H1 (cell line): ENCODE measurements around the gene ZNF75A. TPM values are rescaled to one million over a fixed set of nuclear protein-coding genes. Genes with fewer than 3 reads are reported as not detected.

Experiments
- CTCF ChIA-PET: fragments of 300-600 bp; sonication (Branson Sonifier 250); formaldehyde crosslinking; loops from one replicate; lab custom pipeline; 2021; ENCODE audit not compliant: partially characterized antibody; lab: Charles Lee
- POLR2A ChIA-PET: fragments of 300-600 bp; sonication (Branson Sonifier 250); formaldehyde crosslinking; loops from one replicate; lab custom pipeline; 2021; ENCODE audit warnings: inconsistent platforms; ENCODE audit not compliant: partially characterized antibody; lab: Charles Lee
- DNase-seq, 2 experiments: peaks; one replicate each; pipeline versions ENCODE4 v3.0.0 to v3.0.0-alpha.2; 2010 to 2022; ENCODE audit warnings: low spot score in 2 of 2, low read depth in 1 of 2, mixed read lengths in 1 of 2
- FAIRE-seq: peaks from 2 replicates; lab custom pipeline; 2011; peaks lifted over from hg19 to GRCh38; lab: Jason Lieb, UNC
- H2AFZ ChIP-seq: 2 replicates; pipeline ENCODE4 v1.8.1; 2012; ENCODE audit warnings: low read length, inconsistent platforms
- H2AK5ac ChIP-seq: 2 replicates; pipeline ENCODE4 v1.6.1; 2013; ENCODE audit warnings: low read depth, low read length
- H2BK120ac ChIP-seq: replicated peaks from 2 replicates; pipeline ENCODE3; 2013; ENCODE audit warnings: low read depth, low read length, inconsistent platforms
- H2BK12ac ChIP-seq: 2 replicates; pipeline ENCODE4 v1.6.1; 2013; ENCODE audit warnings: low read depth, low read length
- H2BK15ac ChIP-seq: 2 replicates; pipeline ENCODE4 v1.6.1; 2013; ENCODE audit warnings: low read length
- H2BK20ac ChIP-seq: 2 replicates; pipeline ENCODE4 v1.6.1; 2013; ENCODE audit warnings: low read length
- H2BK5ac ChIP-seq: 2 replicates; pipeline ENCODE4 v1.6.1; 2013; ENCODE audit warnings: low read depth, low read length
- H3K14ac ChIP-seq: 2 replicates; pipeline ENCODE4 v1.6.1; 2013; ENCODE audit warnings: inconsistent platforms; ENCODE audit not compliant: insufficient read length
- H3K18ac ChIP-seq: 2 replicates; pipeline ENCODE4 v1.6.1; 2013; ENCODE audit warnings: low read length; ENCODE audit errors: extremely low read depth
- H3K23ac ChIP-seq: 2 replicates; pipeline ENCODE4 v1.6.1; 2013; ENCODE audit warnings: inconsistent platforms; ENCODE audit not compliant: insufficient read length
- H3K23me2 ChIP-seq: 2 replicates; pipeline ENCODE4 v1.6.1; 2013; ENCODE audit warnings: low read depth, low read length
- H3K27ac ChIP-seq: 2 replicates; pipeline ENCODE4 v1.6.1; 2011; ENCODE audit warnings: low read depth, low read length, inconsistent platforms
- H3K27me3 ChIP-seq, 4 experiments: replicated peaks in 1 of 4; 1 replicate in 1 of 4; 2 replicates in 3 of 4; pipeline versions ENCODE4 v1.6.1 to v1.8.1; 2011 to 2013; ENCODE audit warnings: low read length in 3 of 4, mild to moderate bottlenecking in 3 of 4, inconsistent platforms in 2 of 4, mixed read lengths in 2 of 4, moderate library complexity in 1 of 4; ENCODE audit not compliant: control insufficient read depth in 3 of 4, insufficient read depth in 3 of 4; ENCODE audit errors: extremely low read depth in 1 of 4
- H3K36me3 ChIP-seq, 4 experiments: 2 replicates each; pipeline versions ENCODE4 v1.6.1 to v1.8.1; 2011 to 2013; ENCODE audit warnings: mild to moderate bottlenecking in 4 of 4, low read length in 3 of 4, moderate library complexity in 2 of 4, control low read depth in 1 of 4, inconsistent platforms in 1 of 4; ENCODE audit not compliant: insufficient read depth in 4 of 4, control insufficient read depth in 2 of 4
- H3K4ac ChIP-seq: replicated peaks from 2 replicates; pipeline ENCODE3; 2013; ENCODE audit warnings: low read length, low read depth, mixed read lengths, inconsistent platforms; ENCODE audit not compliant: insufficient read length
- H3K4me1 ChIP-seq, 4 experiments: replicated peaks in 1 of 4; 1 replicate in 1 of 4; 2 replicates in 3 of 4; pipeline versions ENCODE4 v1.6.1 to v1.8.1; 2011 to 2013; ENCODE audit warnings: low read length in 3 of 4, inconsistent platforms in 2 of 4, mixed read lengths in 1 of 4; ENCODE audit not compliant: insufficient read depth in 4 of 4, control insufficient read depth in 3 of 4
- H3K4me2 ChIP-seq, 2 experiments: 2 replicates each; pipeline versions ENCODE4 v1.6.1 to v1.8.1; 2011 to 2013; ENCODE audit warnings: low read depth in 2 of 2, low read length in 2 of 2, control low read depth in 1 of 2, inconsistent platforms in 1 of 2, mild to moderate bottlenecking in 1 of 2; ENCODE audit not compliant: insufficient read depth in 1 of 2
- H3K4me3 ChIP-seq, 4 experiments: fragments of 200-600, 300-600 bp in 1 of 4; sonication (generic), shearing (Covaris generic), sonication (Bioruptor Twin) in 1 of 4; 2 replicates each; pipeline versions ENCODE4 v1.5.1 to v1.8.1; 2011 to 2016; ENCODE audit warnings: low read length in 4 of 4, low read depth in 3 of 4, control low read depth in 2 of 4, inconsistent platforms in 2 of 4, mild to moderate bottlenecking in 2 of 4, mixed read lengths in 1 of 4, moderate library complexity in 1 of 4; ENCODE audit not compliant: insufficient read depth in 2 of 4; ENCODE audit errors: extremely low read depth in 1 of 4
- H3K56ac ChIP-seq: replicated peaks from 2 replicates; pipeline ENCODE3; 2013; ENCODE audit warnings: low read depth, mild to moderate bottlenecking, mixed read lengths, low read length, inconsistent platforms; ENCODE audit not compliant: insufficient read length
- H3K79me1 ChIP-seq: 2 replicates; pipeline ENCODE4 v1.6.1; 2013; ENCODE audit warnings: low read depth, low read length, control low read depth
- H3K79me2 ChIP-seq, 2 experiments: 2 replicates each; pipeline versions ENCODE4 v1.6.1 to v1.8.1; 2012 to 2013; ENCODE audit warnings: low read length in 2 of 2, mild to moderate bottlenecking in 2 of 2, inconsistent platforms in 1 of 2; ENCODE audit not compliant: insufficient read depth in 2 of 2, control insufficient read depth in 1 of 2
- H3K9ac ChIP-seq, 4 experiments: replicated peaks in 1 of 4; 1 replicate in 1 of 4; 2 replicates in 3 of 4; pipeline versions ENCODE4 v1.6.1 to v1.8.1; 2011 to 2013; ENCODE audit warnings: low read depth in 3 of 4, low read length in 3 of 4, control low read depth in 2 of 4, mild to moderate bottlenecking in 2 of 4, moderate library complexity in 2 of 4, inconsistent platforms in 1 of 4; ENCODE audit errors: extremely low read depth in 1 of 4
- H3K9me3 ChIP-seq, 2 experiments: 2 replicates each; pipeline versions ENCODE4 v1.6.1 to v1.8.1; 2012 to 2013; ENCODE audit warnings: mild to moderate bottlenecking in 2 of 2, moderate library complexity in 2 of 2, control low read depth in 1 of 2, inconsistent platforms in 1 of 2, low read depth in 1 of 2, low read length in 1 of 2, mixed read lengths in 1 of 2; ENCODE audit not compliant: insufficient read depth in 2 of 2
- H4K20me1 ChIP-seq, 2 experiments: replicated peaks in 1 of 2; 2 replicates each; pipeline versions ENCODE3 to v1.8.1; 2011 to 2013; ENCODE audit warnings: inconsistent platforms in 2 of 2, low read length in 2 of 2, mild to moderate bottlenecking in 1 of 2; ENCODE audit not compliant: insufficient read depth in 2 of 2, control insufficient read depth in 1 of 2
- H4K5ac ChIP-seq: 2 replicates; pipeline ENCODE4 v1.6.1; 2013; ENCODE audit warnings: low read length, low read depth, mixed read lengths, inconsistent platforms; ENCODE audit not compliant: insufficient read length
- H4K8ac ChIP-seq: 2 replicates; pipeline ENCODE4 v1.8.0; 2013; ENCODE audit warnings: mild to moderate bottlenecking, moderate library complexity, low read length, inconsistent platforms; ENCODE audit not compliant: insufficient read depth; ENCODE audit errors: extremely low read depth
- H4K91ac ChIP-seq: replicated peaks from 2 replicates; pipeline ENCODE3; 2013; ENCODE audit warnings: low read length, mixed read lengths, inconsistent platforms; ENCODE audit not compliant: insufficient read length
- BCL11A ChIP-seq, 2 experiments: IDR thresholded peaks; one replicate each; pipeline ENCODE4 v1.6.1; 2011; ENCODE audit warnings: low read depth in 2 of 2, low read length in 2 of 2, mild to moderate bottlenecking in 2 of 2
- CBX8 ChIP-seq: fragments of 300-800, 300-1000 bp; sonication (generic); IDR thresholded peaks from 2 replicates; pipeline ENCODE4 v1.7.1; 2016; ENCODE audit warnings: low read depth, low read length, borderline replicate concordance
- CEBPB ChIP-seq: IDR thresholded peaks from 2 replicates; pipeline ENCODE4 v1.6.1; 2012; ENCODE audit warnings: low read depth, low read length
- EP300 ChIP-seq, 2 experiments: IDR thresholded peaks; 1 replicate in 1 of 2; 2 replicates in 1 of 2; pipeline ENCODE4 v1.6.1; 2011 to 2012; ENCODE audit warnings: low read depth in 2 of 2, low read length in 2 of 2, mild to moderate bottlenecking in 2 of 2, borderline replicate concordance in 1 of 2, inconsistent platforms in 1 of 2, moderate library complexity in 1 of 2
- PHF8 ChIP-seq: fragments of 200-600 bp; sonication (generic); conservative IDR thresholded peaks from 2 replicates; pipeline ENCODE4 v1.7.1; 2012; ENCODE audit warnings: low read depth, mild to moderate bottlenecking, inconsistent platforms, low read length, moderate library complexity
- POU5F1 ChIP-seq: IDR thresholded peaks from 2 replicates; pipeline ENCODE4 v1.6.1; 2011; ENCODE audit warnings: low read depth, mild to moderate bottlenecking, low read length, moderate library complexity
- RAD21 ChIP-seq, 2 experiments: IDR thresholded peaks in 1 of 2; conservative IDR thresholded peaks in 1 of 2; 2 replicates each; pipeline ENCODE4 v1.6.1; 2011; ENCODE audit warnings: low read depth in 2 of 2, low read length in 2 of 2, improper control_type of control experiment in 1 of 2, inconsistent platforms in 1 of 2, mild to moderate bottlenecking in 1 of 2, moderate library complexity in 1 of 2
- RNF2 ChIP-seq: fragments of 200-900, 300-1000 bp; sonication (generic); IDR thresholded peaks from 2 replicates; pipeline ENCODE4 v1.7.1; 2016; ENCODE audit warnings: borderline replicate concordance, low read depth, mild to moderate bottlenecking, antibody characterized with exemption, low read length; ENCODE audit not compliant: poor library complexity, severe bottlenecking; ENCODE audit errors: missing control alignments
- SIN3A ChIP-seq, 2 experiments: IDR thresholded peaks in 1 of 2; conservative IDR thresholded peaks in 1 of 2; 2 replicates each; pipeline ENCODE4 v1.6.1; 2011 to 2012; ENCODE audit warnings: low read length in 2 of 2, improper control_type of control experiment in 1 of 2, low read depth in 1 of 2, mild to moderate bottlenecking in 1 of 2
- SP1 ChIP-seq: IDR thresholded peaks from 2 replicates; pipeline ENCODE4 v1.6.1; 2011; ENCODE audit warnings: low read depth, low read length
- SP4 ChIP-seq: IDR thresholded peaks from 2 replicates; pipeline ENCODE4 v1.6.1; 2012; ENCODE audit warnings: low read length, inconsistent platforms
- WGBS, 2 experiments: shearing (Covaris generic) in 1 of 2; methylation state at CpG; one replicate each; pipeline versions ENCODE4 v1.1.6 to v1.1.7; 2013 to 2015; ENCODE audit warnings: low lambda C conversion rate in 2 of 2, mixed read lengths in 2 of 2, inconsistent platforms in 1 of 2, low coverage in 1 of 2, missing lambda C conversion rate in 1 of 2; ENCODE audit not compliant: insufficient replicate concordance in 2 of 2, insufficient coverage in 1 of 2, insufficient read length in 1 of 2; ENCODE audit errors: extremely low coverage in 1 of 2, missing lambda C conversion rate in 1 of 2; 5-methylcytosine and 5-hydroxymethylcytosine counted together
- polyA plus RNA-seq, 7 experiments: library from polyadenylated mRNA; depleted of rRNA in 3 of 7; stranded (reverse) in 5 of 7; unstranded in 2 of 7; fragments of >200 nt in 5 of 7; fragments of 200-250 nt in 2 of 7; gene quantifications; 1 replicate in 5 of 7; 2 replicates in 1 of 7; 4 replicates in 1 of 7; pipeline versions ENCODE4 v1.2.1 to v1.2.3, GENCODE V29; 2011 to 2013; ENCODE audit warnings: missing spikeins in 2 of 7, mixed read lengths in 2 of 7
- total RNA-seq: library from RNA; stranded (reverse); fragmentation: NEBNext Ultra II Directional; extraction: Animal tissue kit (Norgen Biotek cat#: 25700); gene quantifications from 2 replicates; pipeline ENCODE4 v1.2.1, GENCODE V29; 2021

Gene ZNF75A
- total and polyA plus RNA-seq, 2 of the 8 experiments (the other 6 are each of a cell fraction or from before 2014, with no cell fraction given), result 9.3 to 30.0 TPM

- H3K4ac ChIP-seq, result no peak overlapping the region
- no peak overlapping the region for H3K9ac ChIP-seq
- H4K91ac ChIP-seq, result no peak overlapping the region
- H3K14ac ChIP-seq, result no peak overlapping the region
- H2AFZ ChIP-seq, result no peak overlapping the region
- H3K18ac ChIP-seq, result no peak overlapping the region
- POLR2A ChIA-PET, result interaction anchor here (0.6 kb wide), 1 partner anchor 11 kb away, joined by 3 read pairs; no protein-coding TSS in a partner anchor
- H4K5ac ChIP-seq, result no peak overlapping the region
- H3K4me1 ChIP-seq, result no peaks in the 10 kb centered on the region
- FAIRE-seq (no peak), DNase-seq (no peak)
- no peak overlapping the region for H2BK120ac ChIP-seq
- no peak overlapping the region for H2BK12ac ChIP-seq
- peaks cover 0 to 1% (median 0%) of the 10 kb centered on the region in 4 experiments; a peak in 2 of 7 replicates for H3K27me3 ChIP-seq
- CTCF ChIA-PET, result interaction anchor here (1.3 kb wide), 1 partner anchor 54 kb away, joined by 3 read pairs; no protein-coding TSS in a partner anchor
- no peak overlapping the region for H3K23ac ChIP-seq
- no peak overlapping the region for H3K4me3 ChIP-seq
- no peak overlapping the region for H2AK5ac ChIP-seq
- no peak overlapping the region for H3K56ac ChIP-seq
- no peak overlapping the region for H3K4me2 ChIP-seq
- no peak overlapping the region for H4K8ac ChIP-seq
- H3K79me1 ChIP-seq, result no peaks in the 10 kb centered on the region
- no peak overlapping the region for H2BK5ac ChIP-seq
- no peaks in the 10 kb centered on the region for H4K20me1 ChIP-seq
- H3K27ac ChIP-seq, result no peak overlapping the region
- no peaks in the 10 kb centered on the region for H3K79me2 ChIP-seq
- 59% methylated on average over 2 of the region's 2 CpGs; no CpG with 5 or more reads in 1 of the 2 experiments for WGBS, 2 experiments
- TF ChIP-seq CEBPB, result no peak
- no peak for TF ChIP-seq RNF2
- no peak for TF ChIP-seq RAD21 (IDR thresholded peaks at IDR 0.05 in 1 of 2, conservative IDR thresholded peaks at IDR 0.05 in 1 of 2; ENCODE audit: low read depth in 2 of 2, low read length in 2 of 2)
- no peak for TF ChIP-seq SP1
- no peak for TF ChIP-seq POU5F1
- no peak for TF ChIP-seq SP4
- TF ChIP-seq SIN3A (conservative IDR thresholded peaks at IDR 0.05 in 1 of 2, IDR thresholded peaks at IDR 0.05 in 1 of 2; ENCODE audit: low read depth in 1 of 2, low read length in 2 of 2), result no peak
- no peak for TF ChIP-seq PHF8
- no peak for TF ChIP-seq BCL11A (IDR thresholded peaks at IDR 0.05; ENCODE audit: low read depth in 2 of 2, low read length in 2 of 2)
- no peak for TF ChIP-seq EP300 (IDR thresholded peaks at IDR 0.05; ENCODE audit: borderline replicate concordance in 1 of 2, low read depth in 2 of 2, low read length in 2 of 2)
- TF ChIP-seq CBX8, result no peak
- H3K9me3 ChIP-seq, result peaks cover 60 to 86% of the 10 kb centered on the region in 2 experiments
- no peak overlapping the region for H2BK20ac ChIP-seq
- H2BK15ac ChIP-seq, result no peak overlapping the region
- peaks cover 11 to 30% (median 18%) of the 10 kb centered on the region in 4 experiments for H3K36me3 ChIP-seq
- no peaks in the 10 kb centered on the region for H3K23me2 ChIP-seq
These were observed 16.5 kb downstream of the ZNF75A start for GRCh38 chr16:3321816-3322215.
